Stimulated activated CD4-positive, alpha-beta T cell treated with anti-CD3 and anti-CD28 coated beads, Interleukin-2, amount 100 ng/mL, for 24 hours (primary cell): ENCODE measurements around the gene NAA25.
"Not testable (repeated sequence)": the region's sequence is repeated elsewhere in the genome, so short reads cannot be mapped to it uniquely, and the experiment has no call there.

ENCODE experiments used
- DNase-seq, 2 donors: peaks; one replicate each; pipeline ENCODE4 v3.0.0-alpha.2; 2020

Gene NAA25

DNA sequence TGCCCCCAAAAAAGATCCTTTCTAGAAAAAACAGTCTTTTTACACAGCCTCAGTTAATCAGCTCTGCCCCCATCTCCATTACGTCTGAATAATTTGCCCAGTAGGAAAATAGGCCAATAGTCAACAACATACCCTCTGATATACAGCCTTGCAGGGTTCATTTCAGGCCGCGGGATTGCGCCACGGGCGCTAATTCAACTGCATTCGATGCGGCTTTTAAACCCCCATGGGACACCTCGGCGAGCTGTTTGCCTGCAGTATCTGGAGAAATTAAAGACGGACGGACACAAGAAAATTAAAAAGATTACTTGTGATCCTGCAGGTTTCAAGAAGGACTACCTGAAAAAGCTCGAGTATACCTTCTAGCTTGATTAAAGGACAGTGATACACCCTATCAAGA lies 59.2 kb downstream of the NAA25 start:
- no peak for DNase-seq

GRCh38 chr12:112046003-112046402 lies 62.6 kb downstream of the NAA25 start:
- no peak for DNase-seq

DNA sequence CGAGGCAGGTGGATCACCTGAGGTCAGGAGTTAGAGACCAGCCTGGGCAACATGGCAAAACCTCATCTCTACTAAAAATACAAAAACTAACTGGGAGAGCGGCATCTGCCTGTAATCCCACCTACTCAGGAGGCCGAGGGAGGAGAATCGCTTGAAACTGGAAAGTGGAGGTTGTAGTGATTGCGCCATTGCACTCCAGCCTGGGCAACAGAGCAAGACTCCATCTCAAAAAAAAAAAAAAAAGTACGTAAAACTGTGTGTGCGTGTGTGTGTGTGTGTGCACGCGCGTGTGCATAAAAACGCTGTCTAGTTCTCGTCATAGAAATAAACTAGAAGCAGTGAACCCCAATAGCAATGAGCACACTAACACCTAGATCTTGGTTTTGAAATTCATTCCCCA lies 72.0 kb downstream of the NAA25 start:
- not testable (repeated sequence) for DNase-seq

GRCh38 chr12:112035219-112035785 lies 73.3 kb downstream of the NAA25 start:
- DNase-seq = no peak

DNA sequence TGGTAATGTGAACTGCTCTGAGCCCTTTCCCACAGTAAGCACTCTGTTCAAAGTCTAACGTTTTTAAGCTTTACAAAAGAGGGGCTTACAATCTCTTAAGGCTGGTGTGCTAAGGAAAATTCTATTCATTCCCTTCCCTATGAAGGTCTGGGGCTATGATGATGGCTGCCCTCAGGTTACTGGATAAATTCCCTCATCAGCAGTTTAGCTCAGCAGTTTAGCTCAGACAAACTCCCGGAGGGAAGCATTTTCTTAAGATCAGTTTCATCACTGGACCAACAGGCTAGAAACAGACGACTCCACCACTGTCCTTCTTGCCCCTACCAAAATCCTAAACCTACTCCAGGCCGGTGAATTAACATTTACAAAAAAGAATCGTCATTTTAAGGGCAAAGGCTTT lies 76.3 kb downstream of the NAA25 start:
- DNase-seq = no peak

DNA sequence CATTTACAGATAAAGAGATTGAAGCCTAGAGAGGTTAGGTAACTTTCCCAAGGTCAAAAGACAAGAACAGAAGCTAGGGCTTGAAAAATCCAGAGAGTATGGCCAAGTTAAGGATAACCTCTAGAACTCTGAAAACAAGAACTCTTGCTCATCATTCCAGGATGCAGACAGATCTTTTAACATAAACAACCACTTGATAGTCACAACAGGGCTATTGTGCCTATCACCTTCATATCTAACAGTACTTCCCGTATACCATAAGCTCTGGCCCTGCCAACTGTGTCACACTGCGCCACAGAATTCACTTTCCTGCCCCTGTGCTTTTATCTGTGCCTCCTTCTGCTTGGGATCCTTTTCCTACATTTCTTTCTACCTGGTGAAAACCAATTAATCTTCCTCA lies 77.1 kb downstream of the NAA25 start:
- no peak for DNase-seq

- DNase-seq = no peak
These were observed 79.3 kb downstream of the NAA25 start for GRCh38 chr12:112029301-112029700.

DNA sequence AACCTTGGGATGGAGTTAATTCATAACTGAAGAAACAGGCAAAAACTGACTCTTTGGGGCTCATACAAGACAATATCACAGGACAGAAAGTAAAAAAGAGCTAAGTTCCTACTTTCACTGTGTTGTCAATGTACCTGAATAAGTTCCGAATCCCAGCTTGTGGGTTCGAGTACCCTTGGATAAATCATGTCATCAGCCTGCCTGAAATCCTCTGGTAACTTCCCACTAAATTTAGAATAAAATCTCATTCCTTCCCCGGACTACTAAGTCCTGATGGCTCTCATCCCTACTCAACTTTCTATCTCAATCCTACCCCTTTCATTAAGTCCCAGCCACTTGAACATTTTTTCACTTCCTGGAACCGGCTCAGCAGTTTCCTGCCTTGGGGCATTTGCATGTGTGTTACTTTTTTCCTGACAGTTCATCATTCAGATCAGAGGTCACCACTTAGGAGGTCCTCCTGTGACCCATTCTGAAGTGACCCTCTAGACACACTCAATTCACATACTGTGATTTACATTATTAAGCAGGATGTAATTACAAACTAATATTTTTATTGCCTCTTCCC lies 82.7 kb downstream of the NAA25 start:
- DNase-seq = no peak

- no peak for DNase-seq
These were observed 84.7 kb downstream of the NAA25 start for GRCh38 chr12:112023759-112024396.

- DNase-seq = no peak
These were observed 86.2 kb downstream of the NAA25 start for GRCh38 chr12:112022241-112023016.

DNA sequence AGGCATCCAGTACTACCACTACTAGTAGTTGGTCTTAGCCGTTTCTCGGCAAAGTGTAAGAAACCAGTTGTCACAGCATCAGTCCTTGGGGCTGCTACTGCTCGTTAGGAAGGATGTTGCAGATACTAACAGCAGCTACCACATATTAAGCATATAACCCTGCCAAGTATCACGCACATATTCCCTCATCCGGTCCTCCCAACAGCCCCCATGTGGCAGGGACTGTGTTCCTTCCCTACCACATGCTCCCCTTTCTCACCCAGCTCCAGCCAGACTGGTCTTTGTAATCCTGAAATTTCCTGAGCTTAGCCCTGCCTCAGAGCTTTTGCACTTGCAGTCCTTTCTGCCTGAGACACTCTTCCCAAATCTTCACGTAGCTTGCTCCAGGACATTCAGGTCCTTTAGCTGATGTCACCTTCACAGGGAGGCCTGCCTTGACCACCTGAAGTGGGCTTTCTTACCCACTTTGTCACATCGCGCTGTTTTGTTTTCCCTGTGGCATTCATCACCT lies 87.6 kb downstream of the NAA25 start:
- no peak for DNase-seq

DNA sequence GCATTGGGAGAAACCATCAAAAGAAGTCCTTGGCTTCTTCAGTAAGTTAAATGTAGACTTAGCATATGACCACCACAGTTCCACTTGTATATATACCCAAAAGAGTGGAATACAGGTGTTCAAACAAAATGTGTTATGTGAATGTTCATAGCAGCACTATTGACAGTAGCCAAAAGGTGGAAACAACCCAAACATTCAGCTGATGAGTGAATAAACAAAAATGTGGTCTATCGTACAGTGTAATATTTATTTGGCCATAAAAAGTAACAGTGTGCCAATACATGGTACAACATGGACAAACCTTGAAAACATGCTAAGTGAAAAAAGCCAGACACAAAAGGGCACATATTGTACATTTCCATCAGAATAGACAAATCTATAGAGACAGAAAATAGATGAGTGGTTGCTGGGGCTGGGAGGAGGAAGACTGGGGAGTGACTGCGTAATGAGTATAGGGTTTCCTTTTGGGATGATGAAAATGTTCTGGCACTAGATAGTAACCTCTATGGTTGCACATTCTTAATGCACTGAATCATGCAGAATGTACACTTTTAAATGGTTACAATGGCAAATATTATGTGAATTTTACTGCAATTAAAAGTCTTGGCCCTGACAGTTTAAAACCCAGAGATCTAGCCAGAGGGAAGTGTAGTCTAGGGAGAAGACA lies 89.9 kb downstream of the NAA25 start:
- DNase-seq = no peak

GRCh38 chr12:112017041-112017440 lies 91.5 kb downstream of the NAA25 start:
- DNase-seq = no peak

- no peak for DNase-seq
These were observed 92.6 kb downstream of the NAA25 start for GRCh38 chr12:112015938-112016337.

DNA sequence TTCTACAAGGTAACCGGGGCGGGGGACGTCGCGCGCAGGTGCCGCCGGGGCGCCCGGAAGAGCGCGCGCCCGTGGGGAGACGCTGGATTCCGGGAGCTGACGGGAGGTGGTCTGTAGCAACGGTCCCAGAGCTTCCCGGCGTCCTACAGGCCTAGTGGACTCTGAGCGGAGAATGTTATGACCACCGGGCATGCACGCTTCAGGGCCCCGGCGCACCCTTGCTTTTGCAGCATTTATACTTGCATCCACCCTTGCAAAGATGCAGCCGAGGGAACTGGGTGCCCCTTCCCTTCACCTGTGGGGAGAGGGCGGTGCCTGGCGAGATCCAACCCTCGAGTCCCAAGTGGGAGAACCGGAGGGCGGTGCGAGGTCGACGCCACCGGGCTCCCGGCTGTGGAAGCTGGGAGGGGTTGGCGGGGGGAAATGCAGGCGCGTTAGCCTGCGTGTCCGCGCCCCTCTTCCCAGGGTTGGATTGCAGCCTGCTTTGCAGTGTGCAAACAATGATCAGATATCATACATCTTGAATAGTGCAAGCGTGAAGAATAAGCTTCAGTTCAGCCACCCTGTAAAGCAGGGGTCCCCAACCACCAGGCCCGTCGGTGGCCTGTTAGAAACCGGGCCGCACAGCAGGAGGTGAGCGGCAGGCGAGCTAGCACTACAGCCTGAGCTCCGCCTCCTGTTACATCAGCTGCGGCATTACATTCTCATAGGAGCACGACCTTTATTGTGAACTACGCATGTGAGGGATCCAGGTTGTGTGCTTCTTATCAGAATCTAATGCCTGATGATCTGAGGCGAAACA lies 94.8 kb downstream of the NAA25 start:
- peak; percentile 72 to 75 for DNase-seq

- peak; percentile 100 for DNase-seq
These were observed 95.6 kb downstream of the NAA25 start, which contains the start of the genes ERP29 and TMEM116 for GRCh38 chr12:112012775-112013600. ERP29 (plus strand) TSS chr12:112013426; CDS start chr12:112013466, 40 bp downstream. TMEM116 (minus strand) TSS chr12:112013165; CDS start chr12:112005270, 7,895 bp downstream.

GRCh38 chr12:112011685-112012084 lies 96.9 kb downstream of the NAA25 start:
- DNase-seq = no peak

GRCh38 chr12:112010415-112011344 lies 97.9 kb downstream of the NAA25 start:
- DNase-seq = no peak

DNA sequence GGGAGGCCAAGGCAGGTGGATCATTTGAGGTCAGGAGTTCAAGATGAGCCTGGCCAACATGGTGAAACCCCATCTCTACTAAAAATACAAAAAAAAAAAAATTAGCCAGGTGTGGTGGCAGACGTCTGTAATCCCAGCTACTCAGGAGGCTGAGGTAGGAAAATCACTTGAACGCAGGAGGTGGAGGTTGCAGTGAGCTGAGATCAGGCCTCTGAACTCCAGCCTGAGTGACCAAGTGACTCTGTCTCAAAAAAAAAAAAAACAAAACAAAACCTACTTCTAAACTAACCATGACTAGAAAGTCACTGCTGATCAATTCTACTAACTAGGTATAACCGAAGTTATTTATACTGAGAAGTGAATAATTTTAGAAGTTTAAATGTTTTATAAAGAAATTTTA lies 99.0 kb downstream of the NAA25 start:
- DNase-seq = not testable (repeated sequence)

DNA sequence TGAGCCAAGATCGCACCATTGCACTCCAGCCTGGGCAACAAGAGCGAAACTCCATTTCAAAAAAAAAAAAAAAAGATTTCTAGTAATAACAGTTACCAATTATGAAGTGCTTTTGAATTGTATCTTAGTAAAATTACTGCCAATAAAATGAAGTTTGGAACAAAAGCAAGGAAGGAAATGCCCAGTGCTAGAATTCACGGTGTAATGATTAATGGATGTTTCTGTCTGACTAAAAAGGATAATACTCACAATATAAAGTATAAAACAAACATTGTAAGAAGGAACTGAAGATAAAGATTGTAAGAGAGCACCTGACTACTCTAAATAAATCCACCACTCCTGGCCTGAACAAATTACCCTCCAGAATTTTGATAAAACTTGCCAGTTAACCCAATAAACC lies 99.7 kb downstream of the NAA25 start:
- no peak for DNase-seq
